ENCODE data around the gene PRDM8. TPM values are rescaled to one million over a fixed set of nuclear protein-coding genes. Genes with fewer than 3 reads are reported as not detected.

Gene PRDM8
- total RNA-seq, 2 donors from 2014 or later = 0.82 to 1.6 TPM

GRCh38 chr4:80198441-80198837 lies 1.1 kb downstream of the PRDM8 start:
- Histone ChIP-seq H3K27me3 (peaks cover 23% of the 10 kb centered on the region), H3K27ac (no peak overlapping the region), H3K4me1 (no peaks in the 10 kb centered on the region), H3K36me3 (no peaks in the 10 kb centered on the region), H3K9me3 (no peaks in the 10 kb centered on the region), H3K4me3 (no peak overlapping the region), H3K9ac (ENCODE audit: low read depth in 2 of 2, low read length in 2 of 2) (no peak overlapping the region)
- DNase-seq = no peak
- no peak for TF ChIP-seq CTCF (IDR thresholded peaks at IDR 0.05)
- intact Hi-C loops (cut with DNase I) = no loop called here

- Histone ChIP-seq H3K27ac (no peak overlapping the region), H3K4me1 (no peaks in the 10 kb centered on the region), H3K4me3 (no peak overlapping the region), H3K9me3 (no peaks in the 10 kb centered on the region), H3K36me3 (no peaks in the 10 kb centered on the region), H3K9ac (ENCODE audit: low read depth in 2 of 2, low read length in 2 of 2) (no peak overlapping the region), H3K27me3 (peaks cover 23% of the 10 kb centered on the region)
- TF ChIP-seq CTCF (IDR thresholded peaks at IDR 0.05) = no peak
- intact Hi-C loops (cut with DNase I) = no loop called here
- DNase-seq = no peak
Observed at GRCh38 chr4:80199004-80199560, 1.8 kb downstream of the PRDM8 start.

DNA sequence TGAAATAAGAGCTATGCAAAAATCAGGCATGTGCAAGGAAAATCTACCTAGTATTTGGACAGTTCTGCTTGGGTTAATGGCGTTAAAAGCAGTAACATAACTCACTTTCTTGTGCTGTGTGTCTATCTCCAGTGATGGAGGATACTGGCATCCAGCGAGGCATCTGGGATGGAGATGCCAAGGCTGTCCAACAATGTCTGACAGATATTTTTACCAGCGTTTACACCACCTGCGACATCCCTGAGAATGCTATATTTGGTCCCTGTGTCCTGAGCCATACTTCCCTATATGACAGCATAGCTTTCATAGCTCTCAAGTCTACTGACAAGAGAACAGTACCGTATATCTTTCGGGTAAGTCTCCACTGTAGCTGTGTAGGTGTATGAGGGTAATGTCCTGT lies 2.6 kb downstream of the PRDM8 start:
- Histone ChIP-seq H3K9me3 (no peaks in the 10 kb centered on the region), H3K27me3 (peaks cover 23% of the 10 kb centered on the region), H3K4me3 (no peak overlapping the region), H3K36me3 (no peaks in the 10 kb centered on the region), H3K27ac (no peak overlapping the region), H3K9ac (ENCODE audit: low read depth in 2 of 2, low read length in 2 of 2) (no peak overlapping the region), H3K4me1 (no peaks in the 10 kb centered on the region)
- intact Hi-C loops (cut with DNase I) = no loop called here
- TF ChIP-seq CTCF (IDR thresholded peaks at IDR 0.05) = no peak
- no peak for DNase-seq

DNA sequence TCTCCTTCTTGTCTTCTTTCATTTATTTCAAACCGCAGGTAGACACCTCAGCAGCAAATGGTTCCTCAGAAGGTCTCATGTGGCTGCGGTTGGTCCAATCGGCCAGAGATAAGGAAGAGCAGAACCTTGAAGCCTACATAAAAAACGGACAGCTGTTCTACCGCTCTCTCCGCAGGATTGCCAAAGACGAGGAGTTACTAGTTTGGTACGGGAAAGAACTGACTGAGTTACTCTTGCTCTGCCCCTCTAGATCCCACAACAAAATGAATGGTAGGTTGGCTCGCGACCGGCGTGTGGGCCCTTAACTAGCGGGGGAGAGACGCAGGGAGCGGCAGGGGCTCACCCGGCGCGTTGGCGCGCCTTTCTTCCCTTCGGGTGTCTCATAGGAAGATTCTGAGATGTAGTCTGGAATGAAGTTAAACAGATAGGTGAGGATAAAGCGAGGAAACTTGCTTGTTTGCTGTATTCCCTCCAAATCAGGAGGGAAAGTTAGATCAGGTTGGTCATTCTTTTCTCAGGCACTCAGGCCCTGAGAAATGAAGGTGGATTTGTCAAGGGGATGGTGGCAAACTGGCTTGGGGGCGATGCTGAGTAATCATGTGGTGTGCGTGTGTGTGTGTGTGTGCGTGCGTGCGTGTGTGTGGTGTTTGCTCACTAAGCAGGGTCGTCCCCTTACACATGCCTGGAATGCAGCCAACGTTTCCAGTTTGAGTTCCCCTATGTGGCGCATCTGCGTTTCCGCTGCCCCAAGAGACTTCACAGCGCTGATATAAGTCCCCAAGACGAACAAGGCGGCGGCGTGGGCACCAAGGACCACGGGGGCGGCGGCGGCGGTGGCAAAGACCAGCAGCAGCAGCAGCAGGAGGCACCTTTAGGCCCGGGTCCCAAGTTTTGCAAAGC lies 4.2 kb downstream of the PRDM8 start:
- no peaks in the 10 kb centered on the region for H3K9me3 ChIP-seq
- TF ChIP-seq CTCF (IDR thresholded peaks at IDR 0.05) = no peak
- peak overlapping the region; percentile 73 for H3K27ac ChIP-seq
- peak overlapping the region in 1 of 2 donors; percentile 78 for H3K9ac ChIP-seq (ENCODE audit: low read depth in 2 of 2, low read length in 2 of 2)
- no peaks in the 10 kb centered on the region for H3K36me3 ChIP-seq
- H3K4me3 ChIP-seq = peak overlapping the region; percentile 58
- intact Hi-C loops (cut with DNase I) = no loop called here
- no peaks in the 10 kb centered on the region for H3K4me1 ChIP-seq
- DNase-seq = no peak
- H3K27me3 ChIP-seq = peaks cover 23% of the 10 kb centered on the region

DNA sequence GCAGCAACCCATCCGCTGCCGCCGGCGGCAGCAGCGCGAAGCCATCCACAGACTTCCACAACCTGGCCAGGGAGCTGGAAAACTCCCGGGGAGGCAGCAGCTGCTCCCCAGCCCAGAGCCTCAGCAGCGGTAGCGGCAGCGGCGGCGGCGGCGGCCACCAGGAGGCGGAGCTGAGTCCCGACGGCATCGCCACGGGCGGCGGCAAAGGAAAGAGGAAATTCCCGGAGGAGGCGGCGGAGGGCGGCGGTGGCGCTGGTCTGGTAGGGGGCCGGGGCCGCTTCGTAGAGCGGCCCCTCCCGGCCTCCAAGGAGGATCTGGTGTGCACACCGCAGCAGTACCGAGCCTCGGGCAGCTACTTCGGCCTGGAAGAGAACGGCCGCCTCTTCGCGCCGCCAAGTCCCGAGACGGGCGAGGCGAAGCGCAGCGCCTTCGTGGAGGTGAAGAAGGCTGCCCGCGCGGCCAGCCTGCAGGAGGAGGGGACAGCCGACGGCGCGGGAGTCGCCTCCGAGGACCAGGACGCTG lies 4.9 kb downstream of the PRDM8 start:
- DNase-seq = peak; percentile 87
- Histone ChIP-seq H3K36me3 (no peaks in the 10 kb centered on the region), H3K9me3 (no peaks in the 10 kb centered on the region), H3K4me1 (no peaks in the 10 kb centered on the region), H3K4me3 (peak overlapping the region; percentile 58), H3K27me3 (peaks cover 23% of the 10 kb centered on the region), H3K9ac (ENCODE audit: low read depth in 2 of 2, low read length in 2 of 2) (peak overlapping the region in 1 of 2 donors; percentile 78), H3K27ac (peak overlapping the region; percentile 73)
- intact Hi-C loops (cut with DNase I) = no loop called here
- TF ChIP-seq CTCF (IDR thresholded peaks at IDR 0.05) = peak; percentile 80
